Cardiac muscle cell (in vitro differentiated cells and primary cell): ENCODE results near the gene AP4B1. TPM values are rescaled to one million over a fixed set of nuclear protein-coding genes. Genes with fewer than 3 reads are reported as not detected.

Experiments used
- DNase-seq, 2 donors: peaks; one replicate each; pipeline versions ENCODE4 v3.0.0 to v3.0.0-alpha.2; 2010 to 2017; ENCODE audit warnings: low read depth in 1 of 2, low spot score in 1 of 2
- H3K27ac ChIP-seq: fragments of 200-600 bp; sonication (generic); 2 replicates; pipeline ENCODE4 v1.5.1; 2016
- H3K27me3 ChIP-seq: fragments of 200-600 bp; sonication (generic); 2 replicates; pipeline ENCODE4 v1.6.0; 2016; ENCODE audit warnings: control low read depth
- H3K36me3 ChIP-seq: fragments of 200-600 bp; sonication (generic); 2 replicates; pipeline ENCODE4 v1.5.1; 2016; ENCODE audit warnings: control low read depth
- H3K4me1 ChIP-seq: fragments of 200-600 bp; sonication (generic); 2 replicates; pipeline ENCODE4 v1.8.1; 2017; ENCODE audit warnings: low read depth, mild to moderate bottlenecking, mixed run types
- H3K4me3 ChIP-seq: fragments of 200-600 bp; sonication (generic); 2 replicates; pipeline ENCODE4 v1.5.1; 2016; ENCODE audit warnings: mild to moderate bottlenecking
- H3K9me3 ChIP-seq: fragments of 200-600 bp; sonication (generic); 2 replicates; pipeline ENCODE4 v1.5.1; 2017; ENCODE audit warnings: low read depth, mild to moderate bottlenecking, control low read depth
- CTCF ChIP-seq: IDR thresholded peaks from 2 replicates; pipeline ENCODE4 v1.5.1; 2012; ENCODE audit warnings: low read depth, mild to moderate bottlenecking, low read length
- polyA plus RNA-seq: library from polyadenylated mRNA; unstranded; fragments of >200 nt; fragmentation: Nextera tagmentation; extraction: Ambion mirVana; gene quantifications from 2 replicates; pipeline ENCODE4 v1.2.1, GENCODE V29; 2016
- total RNA-seq: library from RNA; depleted of rRNA; stranded (reverse); fragments of >200 nt; gene quantifications from 2 replicates; pipeline ENCODE4 v1.2.3, GENCODE V29; 2016

Gene AP4B1
- total and polyA plus RNA-seq, 2 experiments from 2014 or later: 18.3 to 18.8 TPM

GRCh38 chr1:113899111-113899510, 5.5 kb downstream of the AP4B1 start:
- peaks cover 3% of the 10 kb centered on the region for H3K4me1 ChIP-seq
- TF ChIP-seq CTCF: no peak
- H3K4me3 ChIP-seq: no peak overlapping the region
- no peak overlapping the region for H3K27ac ChIP-seq
- H3K36me3 ChIP-seq: peaks cover 23% of the 10 kb centered on the region
- H3K9me3 ChIP-seq: no peaks in the 10 kb centered on the region
- no peaks in the 10 kb centered on the region for H3K27me3 ChIP-seq
- peak in 1 of 2 donors; percentile 14 for DNase-seq

- Histone ChIP-seq H3K36me3 (peaks cover 23% of the 10 kb centered on the region), H3K9me3 (no peaks in the 10 kb centered on the region), H3K4me3 (no peak overlapping the region), H3K27ac (no peak overlapping the region), H3K27me3 (no peaks in the 10 kb centered on the region), H3K4me1 (no peaks in the 10 kb centered on the region)
- no peak for DNase-seq
- TF ChIP-seq CTCF: no peak
Observed at GRCh38 chr1:113898241-113898814, 6.3 kb downstream of the AP4B1 start.

- no peaks in the 10 kb centered on the region for H3K9me3 ChIP-seq
- H3K4me1 ChIP-seq: no peaks in the 10 kb centered on the region
- DNase-seq: no peak
- no peak for TF ChIP-seq CTCF
- H3K27ac ChIP-seq: no peak overlapping the region
- H3K36me3 ChIP-seq: peaks cover 23% of the 10 kb centered on the region
- no peaks in the 10 kb centered on the region for H3K27me3 ChIP-seq
- H3K4me3 ChIP-seq: no peak overlapping the region
Observed at GRCh38 chr1:113895961-113896360, 8.6 kb downstream of the AP4B1 start.

GRCh38 chr1:113895098-113895497, 9.5 kb downstream of the AP4B1 start:
- TF ChIP-seq CTCF: no peak
- Histone ChIP-seq H3K4me1 (no peaks in the 10 kb centered on the region), H3K36me3 (peaks cover 20% of the 10 kb centered on the region), H3K9me3 (no peaks in the 10 kb centered on the region), H3K27ac (no peak overlapping the region), H3K27me3 (no peaks in the 10 kb centered on the region), H3K4me3 (no peak overlapping the region)
- no peak for DNase-seq

- no peak overlapping the region for H3K4me3 ChIP-seq
- no peak for DNase-seq
- H3K9me3 ChIP-seq: no peaks in the 10 kb centered on the region
- TF ChIP-seq CTCF: no peak
- H3K36me3 ChIP-seq: peaks cover 15% of the 10 kb centered on the region
- H3K27me3 ChIP-seq: no peaks in the 10 kb centered on the region
- H3K4me1 ChIP-seq: no peaks in the 10 kb centered on the region
- no peak overlapping the region for H3K27ac ChIP-seq
Observed at GRCh38 chr1:113893267-113893666, 11.3 kb downstream of the AP4B1 start.
